Mucosa of descending colon (tissue), 3 donors: Measurements from ENCODE around the gene NSUN6. TPM values are rescaled to one million over a fixed set of nuclear protein-coding genes. Genes with fewer than 3 reads are reported as not detected.

Experiments used
- ATAC-seq: fragments of 200-7000 bp; cut with Tn5 transposase; one replicate; pipeline ENCODE4 v1.9.1; 2020; ENCODE audit warnings: mild to moderate bottlenecking, moderate library complexity
- DNase-seq, 3 donors: peaks; one replicate each; pipeline ENCODE4 v3.0.0-alpha.2; 2020
- H3K36me3 ChIP-seq: fragments of 200-600 bp; one replicate; pipeline ENCODE4 v1.8.0; 2021; ENCODE audit warnings: low read depth, mild to moderate bottlenecking
- H3K4me1 ChIP-seq: fragments of 200-600 bp; one replicate; pipeline ENCODE4 v1.8.0; 2021; ENCODE audit warnings: low read depth, mild to moderate bottlenecking
- H3K4me3 ChIP-seq: fragments of 200-600 bp; one replicate; pipeline ENCODE4 v1.8.0; 2021; ENCODE audit warnings: mild to moderate bottlenecking
- H3K9me3 ChIP-seq: fragments of 200-600 bp; one replicate; pipeline ENCODE4 v1.8.0; 2021; ENCODE audit warnings: mild to moderate bottlenecking
- intact Hi-C, 2 donors: fragments of 100-400 bp; cut with DNase I in 1 of 2; cut with micrococcal nuclease in 1 of 2; formaldehyde crosslinking; loops; one replicate each; pipeline versions ENCODE4 v1.11.0 to v1.11.1; 2022; cut with DNase I, micrococcal nuclease
- total RNA-seq, 3 donors: library from RNA; stranded (reverse); fragmentation: NEBNext Ultra II Directional in 2 of 3; extraction: Animal tissue kit (Norgen Biotek cat#: 25700) in 2 of 3; gene quantifications; one replicate each; pipeline versions ENCODE4 v1.2.1 to v1.2.4, GENCODE V29; 2021 to 2023
- TF ChIP-seq, protein P1 (sequence below): fragments of 200-600 bp; IDR thresholded peaks from one replicate; pipeline ENCODE4 v1.8.0; 2022; ENCODE audit warnings: antibody characterized with exemption, mild to moderate bottlenecking
- donor health status: DM: no; HTN: no; CAD: no; lungs with moderate emphysema.
- donor health status: DM: no; HTN: no; CAD: no.
- donor health status: DM: no; HTN: yes; CAD: no.

The NSUN6 gene
- total RNA-seq, 3 donors from 2014 or later = 10.2 to 21.1 (median 13.6) TPM

DNA sequence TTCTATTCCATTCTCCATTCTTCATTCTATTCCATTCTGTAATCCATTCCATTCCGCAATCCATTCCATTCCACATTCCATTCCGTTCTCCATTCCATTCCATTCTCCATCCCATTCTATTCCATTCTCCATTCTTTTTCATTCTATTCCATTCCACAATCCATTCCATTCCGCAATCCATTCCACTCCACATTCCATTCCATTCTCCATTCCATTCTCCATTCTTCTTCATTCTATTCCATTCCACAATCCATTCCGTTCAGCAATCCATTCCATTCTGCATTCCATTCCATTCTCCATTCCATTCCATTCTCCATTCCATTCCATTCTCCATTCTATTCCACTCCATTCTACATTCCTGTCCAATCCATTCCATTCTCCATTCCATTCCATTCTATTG, 85.2 kb downstream of the NSUN6 start:
- Histone ChIP-seq H3K9me3 (peaks cover 51% of the 10 kb centered on the region), H3K4me1 (no peaks in the 10 kb centered on the region)
- TF ChIP-seq, protein P1, sequence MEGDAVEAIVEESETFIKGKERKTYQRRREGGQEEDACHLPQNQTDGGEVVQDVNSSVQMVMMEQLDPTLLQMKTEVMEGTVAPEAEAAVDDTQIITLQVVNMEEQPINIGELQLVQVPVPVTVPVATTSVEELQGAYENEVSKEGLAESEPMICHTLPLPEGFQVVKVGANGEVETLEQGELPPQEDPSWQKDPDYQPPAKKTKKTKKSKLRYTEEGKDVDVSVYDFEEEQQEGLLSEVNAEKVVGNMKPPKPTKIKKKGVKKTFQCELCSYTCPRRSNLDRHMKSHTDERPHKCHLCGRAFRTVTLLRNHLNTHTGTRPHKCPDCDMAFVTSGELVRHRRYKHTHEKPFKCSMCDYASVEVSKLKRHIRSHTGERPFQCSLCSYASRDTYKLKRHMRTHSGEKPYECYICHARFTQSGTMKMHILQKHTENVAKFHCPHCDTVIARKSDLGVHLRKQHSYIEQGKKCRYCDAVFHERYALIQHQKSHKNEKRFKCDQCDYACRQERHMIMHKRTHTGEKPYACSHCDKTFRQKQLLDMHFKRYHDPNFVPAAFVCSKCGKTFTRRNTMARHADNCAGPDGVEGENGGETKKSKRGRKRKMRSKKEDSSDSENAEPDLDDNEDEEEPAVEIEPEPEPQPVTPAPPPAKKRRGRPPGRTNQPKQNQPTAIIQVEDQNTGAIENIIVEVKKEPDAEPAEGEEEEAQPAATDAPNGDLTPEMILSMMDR = no peak

DNA sequence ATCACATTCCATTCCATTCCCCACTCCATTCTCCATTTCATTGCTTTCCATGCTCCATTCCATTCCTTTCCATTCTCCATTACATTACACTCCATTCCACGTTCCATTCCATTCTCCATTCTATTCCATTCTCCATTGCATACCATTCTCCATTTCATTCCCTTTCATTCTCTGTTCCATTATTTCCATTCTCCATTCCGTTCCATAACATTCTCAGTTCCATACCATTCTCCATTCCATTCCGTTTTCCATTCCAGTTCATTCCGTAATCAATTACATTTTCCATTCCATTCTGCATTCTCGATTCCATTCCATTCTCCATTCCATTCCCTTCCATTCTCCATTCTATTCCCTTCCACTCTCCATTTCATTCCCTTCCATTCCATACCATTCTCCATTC, 86.4 kb downstream of the NSUN6 start:
- H3K36me3 ChIP-seq = no peaks in the 10 kb centered on the region
- no peak overlapping the region for H3K4me3 ChIP-seq
- TF ChIP-seq, protein P1 = no peak
- no peaks in the 10 kb centered on the region for H3K4me1 ChIP-seq
- intact Hi-C loops = no loop called here
- DNase-seq = no peak
- H3K9me3 ChIP-seq = peaks cover 56% of the 10 kb centered on the region
- ATAC-seq = no peak

More for the DNA sequence above, 85.2 kb downstream of the NSUN6 start:
- no peak overlapping the region for H3K4me3 ChIP-seq
- intact Hi-C loops = no loop called here
- DNase-seq (no peak), ATAC-seq (no peak)
- no peaks in the 10 kb centered on the region for H3K36me3 ChIP-seq

DNA sequence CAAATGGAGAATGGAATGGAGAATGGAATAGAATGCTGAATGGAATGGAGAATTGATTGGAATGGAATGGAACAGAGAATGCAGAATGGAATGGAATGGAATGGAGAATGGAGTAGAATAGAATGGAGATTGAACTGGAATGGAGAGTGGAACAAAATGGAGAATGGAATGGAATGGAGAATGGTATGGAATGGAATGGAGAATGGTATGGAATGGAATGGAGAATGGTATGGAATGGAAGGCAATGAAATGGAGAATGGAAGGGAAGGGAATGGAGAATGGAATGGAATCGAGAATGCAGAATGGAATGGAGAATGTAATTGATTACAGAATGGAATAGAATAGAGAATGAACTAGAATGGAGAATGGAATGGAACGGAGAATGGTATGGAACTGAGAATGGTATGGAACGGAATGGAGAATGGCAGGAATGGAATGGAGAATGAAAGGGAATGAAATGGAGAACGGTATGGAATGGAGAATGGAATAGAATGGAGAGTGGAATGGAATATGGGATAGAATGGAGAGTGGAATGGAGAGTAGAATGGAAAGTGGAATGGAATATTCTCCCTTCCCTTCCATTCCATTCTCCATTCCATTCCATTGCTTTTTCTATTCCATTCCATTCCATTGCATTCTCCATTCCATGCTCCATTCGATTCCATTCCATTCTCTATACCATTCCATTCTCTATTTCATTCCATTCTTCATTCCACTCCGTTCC, 88.2 kb downstream of the NSUN6 start:
- peaks cover 48% of the 10 kb centered on the region for H3K9me3 ChIP-seq
- ATAC-seq = no peak

DNA sequence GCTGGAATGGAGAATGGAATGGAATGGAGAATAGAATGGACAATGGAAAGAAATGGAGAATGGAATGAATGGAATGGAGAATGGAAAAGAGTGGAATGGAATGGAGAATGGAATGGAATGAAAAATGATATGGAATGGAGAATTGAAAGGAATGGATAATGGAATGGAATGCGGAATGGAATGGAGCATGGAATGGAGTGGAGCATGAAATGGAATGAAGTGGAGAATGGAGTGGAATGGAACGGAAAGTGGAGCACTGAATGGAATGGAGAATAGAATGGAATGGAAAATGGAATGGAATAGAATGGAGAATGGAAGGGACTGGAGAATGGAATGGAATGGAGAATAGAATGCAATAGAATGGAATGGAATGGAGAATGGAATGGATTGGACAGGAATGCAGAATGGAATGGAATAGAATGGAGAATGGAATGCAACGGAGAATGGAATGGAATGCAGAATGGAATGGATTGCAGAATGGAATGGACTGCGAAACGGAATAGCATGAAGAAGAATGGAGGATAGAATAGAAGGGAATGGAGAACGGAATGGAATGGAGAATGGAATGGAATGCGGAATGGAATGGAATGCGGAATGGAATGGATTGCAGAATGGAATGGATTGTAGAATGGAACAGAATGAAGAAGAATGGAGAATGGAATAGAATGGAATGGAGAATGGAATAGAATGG, 89.4 kb downstream of the NSUN6 start:
- DNase-seq (no peak), ATAC-seq (no peak)
- Histone ChIP-seq H3K4me1 (no peaks in the 10 kb centered on the region), H3K4me3 (no peak overlapping the region), H3K36me3 (no peaks in the 10 kb centered on the region), H3K9me3 (peaks cover 38% of the 10 kb centered on the region)
- intact Hi-C loops = no loop called here
- TF ChIP-seq, protein P1 = no peak

More for the DNA sequence above, 88.2 kb downstream of the NSUN6 start:
- no peaks in the 10 kb centered on the region for H3K4me1 ChIP-seq
- intact Hi-C loops = no loop called here
- no peaks in the 10 kb centered on the region for H3K36me3 ChIP-seq
- TF ChIP-seq, protein P1 = no peak
- DNase-seq = no peak
- no peak overlapping the region for H3K4me3 ChIP-seq

GRCh38 chr10:18557960-18558359, 93.4 kb downstream of the NSUN6 start:
- DNase-seq = no peak
- no peak for ATAC-seq
- Histone ChIP-seq H3K4me1 (no peaks in the 10 kb centered on the region), H3K36me3 (no peaks in the 10 kb centered on the region), H3K4me3 (no peak overlapping the region), H3K9me3 (peaks cover 25% of the 10 kb centered on the region)
- TF ChIP-seq, protein P1 = no peak
- intact Hi-C loops = no loop called here
